ENCODE measurements around the gene TP63.
A peak's percentile ranks its signal among the peaks of the same experiment; 100 is the strongest.
"Not testable (repeated sequence)": the region's sequence is repeated elsewhere in the genome, so short reads cannot be mapped to it uniquely, and the experiment has no call there.

The TP63 gene

GRCh38 chr3:189728915-189729314 lies 97.7 kb downstream of the TP63 start:
- no peak for DNase-seq

GRCh38 chr3:189734061-189734460 lies 102.9 kb downstream of the TP63 start:
- DNase-seq, result no peak

GRCh38 chr3:189735913-189736312 lies 104.7 kb downstream of the TP63 start:
- no peak for DNase-seq

- no peak for DNase-seq
Measured at GRCh38 chr3:189737071-189737470, 105.9 kb downstream of the TP63 start.

GRCh38 chr3:189737619-189738018 lies 106.4 kb downstream of the TP63 start:
- DNase-seq, result no peak

GRCh38 chr3:189739378-189739777 lies 108.2 kb downstream of the TP63 start:
- DNase-seq, result no peak

- no peak for DNase-seq
Measured at GRCh38 chr3:189740156-189740555, 109.0 kb downstream of the TP63 start.

- DNase-seq, result no peak
Measured at GRCh38 chr3:189744235-189744634, 113.0 kb downstream of the TP63 start.

- no peak for DNase-seq
Measured at GRCh38 chr3:189745622-189746021, 114.4 kb downstream of the TP63 start.

GRCh38 chr3:189748046-189748445 lies 116.9 kb downstream of the TP63 start:
- DNase-seq, result no peak

GRCh38 chr3:189750972-189751371 lies 119.8 kb downstream of the TP63 start:
- DNase-seq, result not testable (repeated sequence)

- no peak for DNase-seq
Measured at GRCh38 chr3:189754356-189754755, 123.2 kb downstream of the TP63 start.

- peak; percentile 37 for DNase-seq
Measured at GRCh38 chr3:189756582-189757078, 125.4 kb downstream of the TP63 start.

GRCh38 chr3:189758186-189758585 lies 127.0 kb downstream of the TP63 start:
- no peak for DNase-seq

GRCh38 chr3:189766416-189766815 lies 135.2 kb downstream of the TP63 start:
- no peak for DNase-seq

- peak; percentile 93 for DNase-seq
Measured at GRCh38 chr3:189771842-189772450, 140.8 kb downstream of the TP63 start.

- DNase-seq, result peak; percentile 98
Measured at GRCh38 chr3:189772584-189772983, 141.4 kb downstream of the TP63 start.

- peak; percentile 57 for DNase-seq
Measured at GRCh38 chr3:189773056-189773455, 141.9 kb downstream of the TP63 start.

- no peak for DNase-seq
Measured at GRCh38 chr3:189776149-189776824, 145.1 kb downstream of the TP63 start.

GRCh38 chr3:189778340-189778950 lies 147.3 kb downstream of the TP63 start:
- DNase-seq, result no peak

- DNase-seq, result no peak
Measured at GRCh38 chr3:189779166-189779565, 148.0 kb downstream of the TP63 start.

- no peak for DNase-seq
Measured at GRCh38 chr3:189780546-189781270, 149.5 kb downstream of the TP63 start.

- no peak for DNase-seq
Measured at GRCh38 chr3:189781415-189781814, 150.2 kb downstream of the TP63 start.

Measured in NCI-H82 (cell line).